ENCODE data around the gene FUT8.

GRCh38 chr14:65731933-65732506, 319.5 kb downstream of the FUT8 start:
- TF ChIP-seq ZFP3 (CRISPR knock-in tag; IDR thresholded peaks at IDR 0.05), result no peak
- no peak for TF ChIP-seq ISL1 (CRISPR knock-in tag; IDR thresholded peaks at IDR 0.05)
- no peak for TF ChIP-seq SNAI2 (CRISPR knock-in tag; IDR thresholded peaks at IDR 0.05)
- no peak for TF ChIP-seq TOX (CRISPR knock-in tag; IDR thresholded peaks at IDR 0.05; ENCODE audit: borderline replicate concordance)
